Uterus (tissue), 2 donors: ENCODE data around the gene TOP3B.

Source experiments
- POLR2A ChIP-seq, 2 donors: fragments of 450-650 bp; IDR thresholded peaks; one replicate each; pipeline ENCODE4 v1.6.1; 2016; ENCODE audit warnings: antibody characterized with exemption in 2 of 2, mild to moderate bottlenecking in 1 of 2, moderate library complexity in 1 of 2
- TF ChIP-seq, protein P1 (sequence below), 4 experiments: fragments of 200-600 bp in 2 of 4; fragments of 450-650 bp in 2 of 4; sonication (generic) in 2 of 4; IDR thresholded peaks; one replicate each; pipeline ENCODE4 v1.5.1; 2016 to 2019; ENCODE audit warnings: antibody characterized with exemption in 4 of 4, mild to moderate bottlenecking in 2 of 4, moderate library complexity in 1 of 4

DNA sequence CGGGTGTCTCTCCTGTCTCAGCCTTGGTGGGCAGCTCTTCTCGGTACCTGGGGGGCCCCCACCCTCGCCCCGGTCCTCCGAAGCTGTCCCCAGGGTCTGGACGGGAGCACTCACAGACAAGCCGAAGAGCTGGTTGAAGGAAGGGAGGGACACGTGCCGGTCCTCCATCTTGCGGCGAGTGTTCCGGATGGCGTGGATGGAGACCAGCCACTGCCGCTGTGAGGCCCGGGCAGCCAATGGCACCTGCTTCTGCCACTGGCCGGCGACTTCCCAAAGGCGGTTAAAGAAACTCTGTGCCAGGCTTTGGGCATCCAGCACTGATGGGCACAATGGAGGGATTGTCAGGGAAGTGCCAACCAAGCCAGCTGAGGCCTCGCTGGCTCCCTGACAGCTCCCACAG, 48.7 kb downstream of the TOP3B start:
- TF ChIP-seq, protein P1, sequence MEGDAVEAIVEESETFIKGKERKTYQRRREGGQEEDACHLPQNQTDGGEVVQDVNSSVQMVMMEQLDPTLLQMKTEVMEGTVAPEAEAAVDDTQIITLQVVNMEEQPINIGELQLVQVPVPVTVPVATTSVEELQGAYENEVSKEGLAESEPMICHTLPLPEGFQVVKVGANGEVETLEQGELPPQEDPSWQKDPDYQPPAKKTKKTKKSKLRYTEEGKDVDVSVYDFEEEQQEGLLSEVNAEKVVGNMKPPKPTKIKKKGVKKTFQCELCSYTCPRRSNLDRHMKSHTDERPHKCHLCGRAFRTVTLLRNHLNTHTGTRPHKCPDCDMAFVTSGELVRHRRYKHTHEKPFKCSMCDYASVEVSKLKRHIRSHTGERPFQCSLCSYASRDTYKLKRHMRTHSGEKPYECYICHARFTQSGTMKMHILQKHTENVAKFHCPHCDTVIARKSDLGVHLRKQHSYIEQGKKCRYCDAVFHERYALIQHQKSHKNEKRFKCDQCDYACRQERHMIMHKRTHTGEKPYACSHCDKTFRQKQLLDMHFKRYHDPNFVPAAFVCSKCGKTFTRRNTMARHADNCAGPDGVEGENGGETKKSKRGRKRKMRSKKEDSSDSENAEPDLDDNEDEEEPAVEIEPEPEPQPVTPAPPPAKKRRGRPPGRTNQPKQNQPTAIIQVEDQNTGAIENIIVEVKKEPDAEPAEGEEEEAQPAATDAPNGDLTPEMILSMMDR (IDR thresholded peaks at IDR 0.05), result no peak
- TF ChIP-seq POLR2A (IDR thresholded peaks at IDR 0.05), result no peak
